HepG2 (cell line): Measurements from ENCODE around the gene PIEZO1.

Experiments
- BORCS8-MEF2B ChIP-seq: sonication (generic); formaldehyde crosslinking; IDR thresholded peaks from 2 replicates; pipeline ENCODE4 v1.8.0; 2022; ENCODE audit warnings: mild to moderate bottlenecking, missing genetic modification reagents
- CAMTA2 ChIP-seq: sonication (generic); formaldehyde crosslinking; IDR thresholded peaks from 2 replicates; pipeline ENCODE4 v1.4.0; 2020; ENCODE audit warnings: mild to moderate bottlenecking, missing genetic modification reagents, borderline replicate concordance
- DNMT1 ChIP-seq: sonication (generic); formaldehyde crosslinking; IDR thresholded peaks from 2 replicates; pipeline ENCODE4 v1.5.1; 2020; ENCODE audit warnings: mild to moderate bottlenecking, missing genetic modification reagents
- NFE2L1 ChIP-seq: sonication (generic); formaldehyde crosslinking; IDR thresholded peaks from 2 replicates; pipeline ENCODE4 v1.4.0; 2020; ENCODE audit warnings: missing genetic modification reagents, mild to moderate bottlenecking, borderline replicate concordance
- NR3C1 ChIP-seq: sonication (generic); formaldehyde crosslinking; IDR thresholded peaks from 2 replicates; pipeline ENCODE4 v1.4.0; 2020; ENCODE audit warnings: missing genetic modification reagents
- POLR2A ChIP-seq, 2 experiments: IDR thresholded peaks; 2 replicates each; pipeline ENCODE4 v1.6.1; 2011; ENCODE audit warnings: low read depth in 2 of 2, low read length in 2 of 2, mild to moderate bottlenecking in 1 of 2, moderate library complexity in 1 of 2; ENCODE audit not compliant: insufficient read depth in 1 of 2
- SOX5 ChIP-seq: IDR thresholded peaks from 2 replicates; pipeline ENCODE4 v1.6.1; 2016; ENCODE audit warnings: borderline replicate concordance
- TBP ChIP-seq: sonication (generic); formaldehyde crosslinking; IDR thresholded peaks from 2 replicates; pipeline ENCODE4 v1.5.0; 2020; ENCODE audit warnings: missing genetic modification reagents
- ZIK1 ChIP-seq: sonication (generic); formaldehyde crosslinking; IDR thresholded peaks from 2 replicates; pipeline ENCODE4 v1.5.0; 2020; ENCODE audit warnings: mild to moderate bottlenecking, low read depth, missing genetic modification reagents, borderline replicate concordance
- ZNF7 ChIP-seq: IDR thresholded peaks from 2 replicates; pipeline ENCODE4 v1.6.1; 2016; ENCODE audit warnings: missing biosample characterization, missing genetic modification reagents
- TF ChIP-seq, protein P1 (sequence below): sonication (generic); formaldehyde crosslinking; IDR thresholded peaks from 2 replicates; pipeline ENCODE4 v1.4.0; 2020; ENCODE audit warnings: missing genetic modification reagents

DNA sequence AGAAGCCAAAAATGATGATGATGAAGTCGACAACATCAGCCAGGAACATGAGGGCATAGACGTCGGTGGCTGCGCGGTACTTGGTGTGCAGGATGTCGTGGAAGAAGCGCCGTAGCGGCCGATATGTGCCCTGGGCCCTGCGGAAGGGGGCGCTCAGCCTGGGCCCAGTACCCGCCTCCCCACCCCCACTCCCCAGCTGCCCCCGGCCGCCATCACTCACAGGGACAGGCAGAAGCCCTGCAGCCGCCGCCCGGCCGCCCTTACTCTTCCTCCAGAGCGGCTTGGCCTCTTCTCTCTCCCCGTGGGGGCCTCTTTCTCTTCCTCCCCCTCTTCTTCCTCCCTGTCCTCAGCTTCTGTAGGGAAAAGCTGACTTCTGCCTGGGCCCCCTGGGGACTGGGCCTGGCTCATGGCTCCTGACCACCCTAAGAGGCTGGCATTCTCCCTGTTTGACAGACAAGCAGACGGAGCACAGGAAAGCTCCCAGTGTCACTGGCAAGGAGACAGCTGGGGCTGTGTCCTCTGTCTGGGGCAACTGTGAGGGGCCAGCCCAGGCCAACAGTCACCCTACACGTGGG is 64.5 kb downstream of the PIEZO1 start:
- TF ChIP-seq SOX5 (CRISPR knock-in tag): no peak
- TF ChIP-seq CAMTA2 (CRISPR knock-in tag): no peak
- no peak for TF ChIP-seq NFE2L1
- TF ChIP-seq TBP (CRISPR knock-in tag): no peak
- TF ChIP-seq, protein P1, sequence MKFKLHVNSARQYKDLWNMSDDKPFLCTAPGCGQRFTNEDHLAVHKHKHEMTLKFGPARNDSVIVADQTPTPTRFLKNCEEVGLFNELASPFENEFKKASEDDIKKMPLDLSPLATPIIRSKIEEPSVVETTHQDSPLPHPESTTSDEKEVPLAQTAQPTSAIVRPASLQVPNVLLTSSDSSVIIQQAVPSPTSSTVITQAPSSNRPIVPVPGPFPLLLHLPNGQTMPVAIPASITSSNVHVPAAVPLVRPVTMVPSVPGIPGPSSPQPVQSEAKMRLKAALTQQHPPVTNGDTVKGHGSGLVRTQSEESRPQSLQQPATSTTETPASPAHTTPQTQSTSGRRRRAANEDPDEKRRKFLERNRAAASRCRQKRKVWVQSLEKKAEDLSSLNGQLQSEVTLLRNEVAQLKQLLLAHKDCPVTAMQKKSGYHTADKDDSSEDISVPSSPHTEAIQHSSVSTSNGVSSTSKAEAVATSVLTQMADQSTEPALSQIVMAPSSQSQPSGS (CRISPR knock-in tag): no peak
- no peak for TF ChIP-seq DNMT1
- TF ChIP-seq ZNF7: no peak
- no peak for TF ChIP-seq ZIK1 (CRISPR knock-in tag)
- TF ChIP-seq POLR2A (IDR thresholded peaks at IDR 0.05; ENCODE audit: insufficient read depth in 1 of 2, low read depth in 2 of 2, low read length in 2 of 2): no peak; a peak in 1 of 4 replicates
- no peak for TF ChIP-seq BORCS8-MEF2B (CRISPR knock-in tag)
- no peak for TF ChIP-seq NR3C1
